ENCODE data around the gene BCL7C.

The BCL7C gene

GRCh38 chr16:30846649-30847402 is 47.1 kb downstream of the BCL7C start:
- no peak for TF ChIP-seq CTCF (IDR thresholded peaks at IDR 0.05)
- peaks cover 0 to 10% (median 8%) of the 10 kb centered on the region in 4 donors for H3K4me1 ChIP-seq
- H3K27ac ChIP-seq: no peak overlapping the region
- no peaks in the 10 kb centered on the region for H3K27me3 ChIP-seq
- H3K9me3 ChIP-seq: no peaks in the 10 kb centered on the region
- H3K4me3 ChIP-seq: no peak overlapping the region
- intact Hi-C loops (cut with DNase I; ENCODE audit: low total_unique reads): no loop called here
- no peak for DNase-seq
- no peaks in the 10 kb centered on the region for H3K36me3 ChIP-seq

- Histone ChIP-seq H3K4me3 (peak overlapping the region; percentile 33 to 37), H3K4me1 (peaks cover 0 to 10% (median 8%) of the 10 kb centered on the region in 4 donors), H3K27me3 (no peaks in the 10 kb centered on the region), H3K9me3 (no peaks in the 10 kb centered on the region), H3K27ac (peak overlapping the region; percentile 52 to 65), H3K36me3 (no peaks in the 10 kb centered on the region)
- DNase-seq: peak; percentile 72 to 75
- intact Hi-C loops (cut with DNase I; ENCODE audit: low total_unique reads): loop anchor here (2.0 to 5.0 kb wide), 3 partner anchors 57 to 77 kb away; partner anchors contain the start of gene FBXL19
- peak; percentile 91 for TF ChIP-seq CTCF (IDR thresholded peaks at IDR 0.05)
Measured at GRCh38 chr16:30844671-30845449, 49.0 kb downstream of the BCL7C start.

- H3K9me3 ChIP-seq: no peaks in the 10 kb centered on the region
- no peak for DNase-seq
- H3K27ac ChIP-seq: peak overlapping the region in 1 of 2 donors; percentile 65
- TF ChIP-seq CTCF (IDR thresholded peaks at IDR 0.05): no peak
- H3K36me3 ChIP-seq: no peaks in the 10 kb centered on the region
- H3K4me1 ChIP-seq: peaks cover 0 to 10% (median 8%) of the 10 kb centered on the region in 4 donors
- intact Hi-C loops (cut with DNase I; ENCODE audit: low total_unique reads): loop anchor here (2.0 to 5.0 kb wide), 3 partner anchors 58 to 78 kb away; partner anchors contain the start of gene FBXL19
- H3K27me3 ChIP-seq: no peaks in the 10 kb centered on the region
- no peak overlapping the region for H3K4me3 ChIP-seq
Measured at GRCh38 chr16:30844346-30844670, 49.6 kb downstream of the BCL7C start.

- H3K4me3 ChIP-seq: no peak overlapping the region
Measured at GRCh38 chr16:30843501-30843900, 50.4 kb downstream of the BCL7C start.

GRCh38 chr16:30842971-30843370 is 50.9 kb downstream of the BCL7C start:
- no peaks in the 10 kb centered on the region for H3K36me3 ChIP-seq
- no peak for DNase-seq
- intact Hi-C loops (cut with DNase I; ENCODE audit: low total_unique reads): loop anchor here (5.0 kb wide), 2 partner anchors 59 to 79 kb away; partner anchors contain the start of gene FBXL19
- H3K4me3 ChIP-seq: no peak overlapping the region
- no peaks in the 10 kb centered on the region for H3K9me3 ChIP-seq
- no peak overlapping the region for H3K27ac ChIP-seq
- H3K27me3 ChIP-seq: no peaks in the 10 kb centered on the region
- TF ChIP-seq CTCF (IDR thresholded peaks at IDR 0.05): no peak
- peaks cover 0 to 10% (median 8%) of the 10 kb centered on the region in 4 donors for H3K4me1 ChIP-seq

More at GRCh38 chr16:30843501-30843900, 50.4 kb downstream of the BCL7C start:
- Histone ChIP-seq H3K9me3 (no peaks in the 10 kb centered on the region), H3K36me3 (no peaks in the 10 kb centered on the region), H3K27me3 (no peaks in the 10 kb centered on the region), H3K27ac (no peak overlapping the region), H3K4me1 (peaks cover 0 to 10% (median 8%) of the 10 kb centered on the region in 4 donors)
- intact Hi-C loops (cut with DNase I; ENCODE audit: low total_unique reads): loop anchor here (5.0 kb wide), 2 partner anchors 59 to 79 kb away; partner anchors contain the start of gene FBXL19
- no peak for DNase-seq
- TF ChIP-seq CTCF (IDR thresholded peaks at IDR 0.05): no peak

Measured in tibial artery (tissue), 4 donors.